CD4-positive, alpha-beta T cell treated with Interleukin-15 for 1 hour (primary cell): Measurements from ENCODE around the gene CALCOCO2.

Source experiments
- DNase-seq: peaks from one replicate; pipeline ENCODE4 v3.0.0-alpha.2; 2020

CALCOCO2 gene

GRCh38 chr17:48873696-48874443 is 43.0 kb downstream of the CALCOCO2 start:
- no peak for DNase-seq

GRCh38 chr17:48878920-48879898 is 48.4 kb downstream of the CALCOCO2 start:
- DNase-seq, result peak; percentile 59

- no peak for DNase-seq
Observed at GRCh38 chr17:48882272-48882671, 51.4 kb downstream of the CALCOCO2 start.

GRCh38 chr17:48883171-48883570 is 52.3 kb downstream of the CALCOCO2 start:
- no peak for DNase-seq

GRCh38 chr17:48890086-48890485 is 59.3 kb downstream of the CALCOCO2 start:
- DNase-seq, result no peak

- DNase-seq, result no peak
Observed at GRCh38 chr17:48892940-48893645, 62.3 kb downstream of the CALCOCO2 start.

- DNase-seq, result no peak
Observed at GRCh38 chr17:48893646-48894508, 63.0 kb downstream of the CALCOCO2 start.

GRCh38 chr17:48894886-48895285 is 64.1 kb downstream of the CALCOCO2 start:
- no peak for DNase-seq

GRCh38 chr17:48901241-48901640 is 70.4 kb downstream of the CALCOCO2 start:
- DNase-seq, result no peak

- DNase-seq, result no peak
Observed at GRCh38 chr17:48903401-48903800, 72.6 kb downstream of the CALCOCO2 start.

GRCh38 chr17:48904428-48904827 is 73.6 kb downstream of the CALCOCO2 start:
- DNase-seq, result no peak

- no peak for DNase-seq
Observed at GRCh38 chr17:48905987-48906515, 75.2 kb downstream of the CALCOCO2 start.

GRCh38 chr17:48907713-48908046 is 76.8 kb downstream of the CALCOCO2 start:
- DNase-seq, result no peak

GRCh38 chr17:48908047-48908843 is 77.4 kb downstream of the CALCOCO2 start, which contains the start of gene UBE2Z:
Gene UBE2Z (plus strand): TSS chr17:48908407. CDS start chr17:48908504, 97 bp downstream.
- peak; percentile 94 for DNase-seq

GRCh38 chr17:48908853-48909394 is 78.1 kb downstream of the CALCOCO2 start:
- DNase-seq, result peak; percentile 89

GRCh38 chr17:48909783-48910182 is 78.9 kb downstream of the CALCOCO2 start:
- no peak for DNase-seq

- no peak for DNase-seq
Observed at GRCh38 chr17:48910370-48910769, 79.5 kb downstream of the CALCOCO2 start.

- no peak for DNase-seq
Observed at GRCh38 chr17:48912476-48912875, 81.6 kb downstream of the CALCOCO2 start.
